GM18951 (cell line): ENCODE results near the gene RBP5.

Experiments
- POLR2A ChIP-seq: IDR thresholded peaks from 4 replicates; pipeline ENCODE4 v1.6.1; 2011; ENCODE audit warnings: mild to moderate bottlenecking; ENCODE audit not compliant: insufficient read length, insufficient read depth; ENCODE audit errors: extremely low read depth
- in situ Hi-C: fragments of 300-500 bp; cut with MboI; formaldehyde crosslinking; loops from one replicate; pipeline ENCODE4 v1.12.0; 2022; ENCODE audit warnings: low sequenced_read_pairs, mixed read lengths, inconsistent platforms; ENCODE audit not compliant: unreplicated experiment

RBP5 gene

DNA sequence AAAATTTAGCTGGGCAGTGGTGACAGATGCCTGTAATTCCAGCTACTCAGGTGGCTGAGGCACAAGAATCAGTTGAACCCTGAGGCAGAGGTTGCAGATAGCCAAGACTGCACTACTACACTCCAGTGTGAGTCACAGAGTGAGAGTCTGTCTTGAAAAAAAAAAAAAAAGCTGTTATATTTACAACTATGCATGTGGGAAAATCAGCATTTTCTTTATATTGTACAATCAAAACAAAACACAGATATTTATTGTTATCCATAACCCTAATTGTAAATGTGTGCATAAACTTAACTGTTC is 48.9 kb downstream of the RBP5 start:
- in situ Hi-C loops = no loop called here
- TF ChIP-seq POLR2A = no peak

DNA sequence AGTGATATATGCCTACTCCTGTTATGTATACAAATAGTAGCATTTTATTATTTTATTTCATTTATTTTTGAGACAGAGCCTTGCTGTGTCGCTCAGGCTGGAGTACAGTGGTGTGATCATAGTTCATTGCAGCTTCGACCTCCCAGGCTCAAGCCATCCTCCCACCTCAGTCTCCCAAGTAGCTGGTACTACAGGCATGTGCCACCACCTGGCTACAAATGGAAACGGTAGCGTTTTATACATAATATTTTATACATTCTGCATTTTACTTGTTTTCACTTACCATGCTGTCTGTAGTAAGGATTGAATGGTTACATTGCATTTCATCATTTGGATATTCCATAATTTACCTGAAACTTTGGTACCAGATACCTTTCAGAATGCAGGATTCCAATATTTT is 50.5 kb downstream of the RBP5 start:
- TF ChIP-seq POLR2A = no peak
- in situ Hi-C loops = no loop called here

DNA sequence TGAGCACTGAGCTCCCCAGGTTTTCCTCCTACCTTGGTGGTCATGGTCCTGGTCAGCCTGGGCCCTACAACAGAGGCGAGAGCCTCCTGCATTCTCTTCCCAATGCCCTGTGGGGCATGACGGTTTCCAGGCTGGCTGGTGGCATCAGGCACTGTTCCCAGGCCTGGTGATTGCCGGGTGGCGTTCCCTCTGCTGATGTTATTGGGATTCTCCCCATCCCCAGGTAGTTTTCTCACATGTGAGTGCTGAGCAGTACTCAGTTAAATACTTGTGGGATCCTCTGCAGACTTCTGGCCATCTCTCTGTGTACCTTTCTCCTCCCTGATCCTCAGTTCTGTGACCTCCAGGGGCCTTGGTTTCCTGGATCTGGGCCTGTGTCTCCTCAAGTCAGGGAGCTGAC is 52.2 kb downstream of the RBP5 start:
- in situ Hi-C loops = no loop called here
- TF ChIP-seq POLR2A = no peak

DNA sequence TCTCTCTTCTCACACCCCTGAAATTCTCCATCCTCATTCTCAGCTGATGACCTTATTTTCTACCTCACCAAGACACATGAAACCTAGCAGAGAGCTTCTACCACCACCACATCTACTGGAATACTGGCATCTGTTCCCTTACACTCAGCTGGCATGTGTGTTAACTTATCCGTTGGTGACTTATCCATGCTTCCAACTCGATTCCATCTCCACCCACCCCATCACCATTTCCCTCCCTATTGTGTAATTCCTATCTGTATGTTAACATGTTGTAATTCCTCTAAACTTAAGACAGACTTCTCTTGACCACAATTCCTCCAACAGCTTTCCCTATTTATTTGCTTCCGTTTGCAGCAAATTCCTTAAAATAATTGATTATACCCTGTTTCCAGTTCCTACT is 52.8 kb downstream of the RBP5 start:
- TF ChIP-seq POLR2A = no peak
- in situ Hi-C loops = no loop called here

DNA sequence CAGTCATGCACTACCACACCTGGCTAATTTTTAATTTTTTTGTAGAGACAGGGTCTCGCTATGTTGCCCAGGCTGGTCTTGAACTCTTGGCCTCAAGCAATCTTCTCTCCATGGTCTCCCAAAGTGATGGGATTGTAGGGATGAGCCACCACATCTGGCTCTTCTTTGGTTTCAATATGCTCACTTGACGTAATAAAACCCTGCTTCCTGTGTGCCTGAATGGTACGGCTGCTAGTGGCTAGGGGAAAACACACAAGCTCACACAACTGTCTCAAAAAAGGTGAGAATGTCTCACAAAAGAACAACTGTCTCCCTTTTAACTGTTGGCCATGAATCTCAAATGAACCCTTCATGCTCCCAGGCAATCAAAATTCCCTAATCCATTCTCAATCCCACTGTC is 53.2 kb downstream of the RBP5 start:
- TF ChIP-seq POLR2A = no peak

DNA sequence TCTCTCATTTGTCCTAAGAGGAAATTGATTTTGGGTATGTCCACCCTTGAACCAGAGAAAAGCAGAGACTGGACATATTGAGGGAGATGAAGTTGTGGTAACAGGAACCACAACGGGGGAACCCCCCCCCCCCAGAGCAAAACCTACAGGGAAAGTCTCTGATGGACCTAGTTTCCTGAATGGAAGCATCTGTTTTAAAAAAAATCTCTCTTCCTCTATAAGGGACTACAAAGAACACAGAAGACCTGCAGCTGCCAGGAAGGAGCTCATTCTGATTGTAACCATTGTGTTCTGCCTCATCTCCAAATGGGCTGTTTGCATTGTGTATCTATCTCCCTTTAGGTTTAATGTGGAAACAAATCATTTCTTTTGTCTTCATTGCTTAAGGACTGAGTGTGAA is 54.7 kb downstream of the RBP5 start:
- in situ Hi-C loops = no loop called here
- no peak for TF ChIP-seq POLR2A

More for the DNA sequence above, 53.2 kb downstream of the RBP5 start:
- in situ Hi-C loops = no loop called here
